Adipocyte (in vitro differentiated cells): ENCODE results near the gene MRPL46.

ENCODE experiments used
- DNase-seq: peaks from one replicate; pipeline ENCODE4 v3.0.0-alpha.2; 2015; ENCODE audit warnings: low read depth
- H3K27me3 ChIP-seq: replicated peaks from 2 replicates; pipeline ENCODE4 v1.7.0; 2013; ENCODE audit warnings: mild to moderate bottlenecking, low read length, moderate library complexity; ENCODE audit not compliant: control insufficient read depth, insufficient read depth
- H3K36me3 ChIP-seq: 2 replicates; pipeline ENCODE4 v1.7.0; 2013; ENCODE audit warnings: low read length, mild to moderate bottlenecking, moderate library complexity; ENCODE audit not compliant: control insufficient read depth, insufficient read depth, severe bottlenecking
- H3K4me1 ChIP-seq: 2 replicates; pipeline ENCODE4 v1.7.0; 2013; ENCODE audit warnings: mild to moderate bottlenecking, low read length, moderate library complexity; ENCODE audit not compliant: control insufficient read depth, insufficient read depth
- H3K4me3 ChIP-seq: 2 replicates; pipeline ENCODE4 v1.7.0; 2013; ENCODE audit warnings: mild to moderate bottlenecking, low read length, moderate library complexity
- H3K9ac ChIP-seq: 2 replicates; pipeline ENCODE4 v1.7.0; 2013; ENCODE audit warnings: mild to moderate bottlenecking, low read length, moderate library complexity
- H3K9me3 ChIP-seq: 2 replicates; pipeline ENCODE4 v1.7.0; 2013; ENCODE audit warnings: mild to moderate bottlenecking, low read length, moderate library complexity; ENCODE audit not compliant: control insufficient read depth

The MRPL46 gene

GRCh38 chr15:88467073-88467934 lies at the start of gene MRPL46, which contains the start of gene MRPS11:
MRPL46 (minus strand) TSS chr15:88467388; CDS start chr15:88467377, 11 bp downstream.
MRPS11 (plus strand) TSS chr15:88467708; CDS start chr15:88467718, 10 bp downstream.
- Histone ChIP-seq H3K4me1 (peaks cover 40% of the 10 kb centered on the region), H3K9ac (peak within 1 kb of the TSS; percentile 99), H3K9me3 (no peaks in the 10 kb centered on the region), H3K27me3 (no peaks in the 10 kb centered on the region), H3K36me3 (peaks cover 28% of the 10 kb centered on the region), H3K4me3 (peak within 1 kb of the TSS; percentile 90)
- peak; percentile 96 for DNase-seq

GRCh38 chr15:88513195-88513594 lies 46.0 kb upstream of the MRPL46 start:
- H3K9ac ChIP-seq: no peak overlapping the region
- no peaks in the 10 kb centered on the region for H3K4me1 ChIP-seq
- H3K36me3 ChIP-seq: peaks cover 48% of the 10 kb centered on the region
- no peaks in the 10 kb centered on the region for H3K27me3 ChIP-seq
- H3K9me3 ChIP-seq: no peaks in the 10 kb centered on the region
- peak; percentile 4 for DNase-seq
- no peak overlapping the region for H3K4me3 ChIP-seq

- H3K27me3 ChIP-seq: no peaks in the 10 kb centered on the region
- H3K36me3 ChIP-seq: peaks cover 51% of the 10 kb centered on the region
- no peaks in the 10 kb centered on the region for H3K4me1 ChIP-seq
- no peak overlapping the region for H3K9ac ChIP-seq
- no peak for DNase-seq
- no peaks in the 10 kb centered on the region for H3K9me3 ChIP-seq
- no peak overlapping the region for H3K4me3 ChIP-seq
These were observed 45.4 kb upstream of the MRPL46 start for GRCh38 chr15:88512601-88513000.

- H3K4me3 ChIP-seq: no peak overlapping the region
- no peak for DNase-seq
- H3K4me1 ChIP-seq: no peaks in the 10 kb centered on the region
- H3K9me3 ChIP-seq: no peaks in the 10 kb centered on the region
- H3K27me3 ChIP-seq: no peaks in the 10 kb centered on the region
- no peak overlapping the region for H3K9ac ChIP-seq
- peaks cover 55% of the 10 kb centered on the region for H3K36me3 ChIP-seq
These were observed 44.9 kb upstream of the MRPL46 start for GRCh38 chr15:88512078-88512477.

- Histone ChIP-seq H3K4me1 (no peaks in the 10 kb centered on the region), H3K36me3 (peaks cover 49% of the 10 kb centered on the region), H3K9me3 (no peaks in the 10 kb centered on the region), H3K9ac (no peak overlapping the region), H3K4me3 (no peak overlapping the region), H3K27me3 (no peaks in the 10 kb centered on the region)
- DNase-seq: no peak
These were observed 44.0 kb upstream of the MRPL46 start for GRCh38 chr15:88511161-88511560.

- H3K36me3 ChIP-seq: peaks cover 49% of the 10 kb centered on the region
These were observed 42.8 kb upstream of the MRPL46 start for GRCh38 chr15:88509964-88510363.

GRCh38 chr15:88509321-88509720 lies 42.1 kb upstream of the MRPL46 start:
- H3K9me3 ChIP-seq: no peaks in the 10 kb centered on the region
- peaks cover 49% of the 10 kb centered on the region for H3K36me3 ChIP-seq
- H3K9ac ChIP-seq: no peak overlapping the region
- no peak for DNase-seq
- H3K27me3 ChIP-seq: no peaks in the 10 kb centered on the region
- H3K4me3 ChIP-seq: no peak overlapping the region
- H3K4me1 ChIP-seq: no peaks in the 10 kb centered on the region

More at GRCh38 chr15:88509964-88510363, 42.8 kb upstream of the MRPL46 start:
- no peak for DNase-seq
- Histone ChIP-seq H3K4me3 (no peak overlapping the region), H3K4me1 (no peaks in the 10 kb centered on the region), H3K9ac (no peak overlapping the region), H3K9me3 (no peaks in the 10 kb centered on the region), H3K27me3 (no peaks in the 10 kb centered on the region)

GRCh38 chr15:88506628-88507027 lies 39.4 kb upstream of the MRPL46 start:
- Histone ChIP-seq H3K9me3 (no peaks in the 10 kb centered on the region), H3K36me3 (peaks cover 46% of the 10 kb centered on the region), H3K9ac (no peak overlapping the region), H3K4me3 (no peak overlapping the region), H3K27me3 (no peaks in the 10 kb centered on the region), H3K4me1 (no peaks in the 10 kb centered on the region)
- DNase-seq: no peak

GRCh38 chr15:88505721-88506120 lies 38.5 kb upstream of the MRPL46 start:
- no peaks in the 10 kb centered on the region for H3K9me3 ChIP-seq
- no peak overlapping the region for H3K9ac ChIP-seq
- no peaks in the 10 kb centered on the region for H3K4me1 ChIP-seq
- no peak overlapping the region for H3K4me3 ChIP-seq
- DNase-seq: no peak
- peaks cover 37% of the 10 kb centered on the region for H3K36me3 ChIP-seq
- no peaks in the 10 kb centered on the region for H3K27me3 ChIP-seq

- Histone ChIP-seq H3K9ac (no peak overlapping the region), H3K36me3 (peaks cover 27% of the 10 kb centered on the region)
- no peak for DNase-seq
These were observed 37.3 kb upstream of the MRPL46 start for GRCh38 chr15:88504445-88504844.

GRCh38 chr15:88498996-88499395 lies 31.8 kb upstream of the MRPL46 start:
- Histone ChIP-seq H3K9me3 (no peaks in the 10 kb centered on the region), H3K36me3 (peaks cover 6% of the 10 kb centered on the region), H3K27me3 (no peaks in the 10 kb centered on the region), H3K4me3 (no peak overlapping the region), H3K9ac (no peak overlapping the region), H3K4me1 (peaks cover 11% of the 10 kb centered on the region)
- DNase-seq: no peak

More at GRCh38 chr15:88504445-88504844, 37.3 kb upstream of the MRPL46 start:
- Histone ChIP-seq H3K27me3 (no peaks in the 10 kb centered on the region), H3K4me1 (no peaks in the 10 kb centered on the region), H3K9me3 (no peaks in the 10 kb centered on the region), H3K4me3 (no peak overlapping the region)
